Measurements from ENCODE around the gene ABCB8.

Gene ABCB8

GRCh38 chr7:151028131-151028947, at the start of gene ABCB8:
Gene ABCB8, plus strand, starts transcription at chr7:151028450. Its CDS starts 66 bp downstream, at chr7:151028516.
- CTCF ChIA-PET: interaction anchor here (0.5 to 3.7 kb wide), 11 partner anchors 8 to 1882 kb away, joined by 3 to 40 read pairs (median 3); partner anchors contain the start of gene ASIC3
- POLR2A ChIA-PET: interaction anchor here (0.8 to 2.4 kb wide), 21 partner anchors 10 to 199 kb away, joined by 3 to 30 read pairs (median 6); partner anchors contain the start of genes ABCF2, AGAP3, CDK5 and FASTK
- peak; percentile 76 for TF ChIP-seq L3MBTL2 (conservative IDR thresholded peaks at IDR 0.05)
- TF ChIP-seq ELF4 (IDR thresholded peaks at IDR 0.05): peak; percentile 95
- TF ChIP-seq BHLHE40 (IDR thresholded peaks at IDR 0.05; ENCODE audit: borderline replicate concordance): no peak
- TF ChIP-seq FOXM1 (IDR thresholded peaks at IDR 0.05; ENCODE audit: borderline replicate concordance): no peak
- no peak for TF ChIP-seq FOXA1 (IDR thresholded peaks at IDR 0.05)
- no peak for TF ChIP-seq TARDBP (IDR thresholded peaks at IDR 0.05)
- no peak; the same call in 1 of the 2 replicates for TF ChIP-seq SUZ12 (IDR thresholded peaks at IDR 0.05)
- no peak for TF ChIP-seq FOXK2 (IDR thresholded peaks at IDR 0.05)
- no peak for TF ChIP-seq ARNT (IDR thresholded peaks at IDR 0.05)
- no peak for TF ChIP-seq ZNF384 (IDR thresholded peaks at IDR 0.05)
- peak; percentile 99 for TF ChIP-seq PKNOX1 (IDR thresholded peaks at IDR 0.05)
- no peak for TF ChIP-seq HDGF (IDR thresholded peaks at IDR 0.05; ENCODE audit: borderline replicate concordance)
- no peak for TF ChIP-seq SP1 (IDR thresholded peaks at IDR 0.05)
- TF ChIP-seq LEF1 (IDR thresholded peaks at IDR 0.05; ENCODE audit: borderline replicate concordance): no peak
- no peak; the same call in 1 of the 2 replicates for TF ChIP-seq CTBP1 (IDR thresholded peaks at IDR 0.05; ENCODE audit: borderline replicate concordance)
- no peak for TF ChIP-seq NFRKB (IDR thresholded peaks at IDR 0.05)
- peak; percentile 100 for DNase-seq (ENCODE audit: extremely low spot score)

- TF ChIP-seq SUZ12 (IDR thresholded peaks at IDR 0.05): no peak
- TF ChIP-seq NFRKB (IDR thresholded peaks at IDR 0.05): no peak
- TF ChIP-seq FOXA1 (IDR thresholded peaks at IDR 0.05): no peak
- POLR2A ChIA-PET: interaction anchor here (0.7 to 1.6 kb wide), 5 partner anchors 11 to 77 kb away, joined by 3 to 6 read pairs (median 5); partner anchors contain the start of gene ABCB8
- CTCF ChIA-PET: interaction anchor here (0.6 to 3.3 kb wide), 10 partner anchors 9 to 103 kb away, joined by 3 to 21 read pairs (median 3); no protein-coding TSS in a partner anchor
These were observed 48.4 kb upstream of the ABCB8 start for GRCh38 chr7:150979713-150980390.

DNA sequence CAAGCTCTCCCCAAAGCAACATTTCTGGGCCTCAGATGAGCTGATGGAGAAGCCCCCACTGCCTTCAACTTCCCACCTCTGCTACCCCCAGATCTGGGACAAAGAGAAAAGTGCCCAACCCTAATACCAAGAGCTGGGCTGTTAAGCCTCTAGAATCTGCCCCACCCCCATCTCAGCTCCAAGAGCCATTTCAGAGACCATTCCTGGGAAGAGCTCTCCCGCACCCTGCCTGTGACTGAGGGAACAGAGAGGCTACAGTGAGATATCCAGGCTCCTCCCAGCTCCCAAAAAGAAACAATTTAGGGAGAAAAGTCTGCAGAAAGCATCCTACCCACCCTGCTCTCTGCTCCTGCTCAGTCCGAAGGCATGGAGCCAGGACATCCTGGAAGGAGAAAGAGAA, 47.6 kb upstream of the ABCB8 start:
- TF ChIP-seq ELF4 (IDR thresholded peaks at IDR 0.05) (no peak), FOXM1 (IDR thresholded peaks at IDR 0.05; ENCODE audit: borderline replicate concordance) (no peak), LEF1 (IDR thresholded peaks at IDR 0.05; ENCODE audit: borderline replicate concordance) (no peak), TARDBP (IDR thresholded peaks at IDR 0.05) (no peak), PKNOX1 (IDR thresholded peaks at IDR 0.05) (no peak), CTBP1 (IDR thresholded peaks at IDR 0.05; ENCODE audit: borderline replicate concordance) (no peak), BHLHE40 (IDR thresholded peaks at IDR 0.05; ENCODE audit: borderline replicate concordance) (no peak), ZNF384 (IDR thresholded peaks at IDR 0.05) (no peak), SUZ12 (IDR thresholded peaks at IDR 0.05) (no peak), ARNT (IDR thresholded peaks at IDR 0.05) (no peak), HDGF (IDR thresholded peaks at IDR 0.05; ENCODE audit: borderline replicate concordance) (no peak), NFRKB (IDR thresholded peaks at IDR 0.05) (no peak), FOXK2 (IDR thresholded peaks at IDR 0.05) (no peak), L3MBTL2 (conservative IDR thresholded peaks at IDR 0.05) (no peak), FOXA1 (IDR thresholded peaks at IDR 0.05) (no peak), SP1 (IDR thresholded peaks at IDR 0.05) (no peak)
- CTCF ChIA-PET: interaction anchor here (0.7 to 3.3 kb wide), 8 partner anchors 8 to 104 kb away, joined by 3 to 21 read pairs (median 3); no protein-coding TSS in a partner anchor
- DNase-seq (ENCODE audit: extremely low spot score): no peak
- POLR2A ChIA-PET: interaction anchor here (0.7 to 1.2 kb wide), 3 partner anchors 14 to 76 kb away, joined by 3 to 6 read pairs (median 5); partner anchors contain the start of gene ABCB8

More at GRCh38 chr7:150979713-150980390, 48.4 kb upstream of the ABCB8 start:
- no peak for DNase-seq (ENCODE audit: extremely low spot score)

DNA sequence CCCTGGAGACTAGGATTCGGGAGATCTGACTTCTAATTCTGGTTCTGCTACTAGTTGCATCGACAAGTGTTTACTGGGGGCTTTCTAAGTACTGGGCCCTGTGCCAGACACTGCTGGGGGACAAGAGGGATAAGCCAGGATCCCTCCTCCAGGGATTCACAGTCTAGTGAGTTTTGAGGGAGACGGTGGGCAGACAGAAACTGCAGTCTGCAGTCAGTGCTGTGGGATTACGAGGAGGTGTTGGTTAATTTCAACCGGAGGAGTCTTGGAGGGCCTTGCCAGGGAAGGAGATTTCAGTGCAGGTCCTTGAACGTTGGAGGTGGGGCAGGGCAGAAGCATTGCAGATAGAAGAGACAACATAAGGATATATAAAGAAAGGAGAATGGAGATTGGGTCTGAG, 46.6 kb upstream of the ABCB8 start:
- ChIA-PET POLR2A (no interaction called here), CTCF (no interaction called here)
- TF ChIP-seq LEF1 (IDR thresholded peaks at IDR 0.05; ENCODE audit: borderline replicate concordance) (no peak), NFRKB (IDR thresholded peaks at IDR 0.05) (no peak), TARDBP (IDR thresholded peaks at IDR 0.05) (no peak), HDGF (IDR thresholded peaks at IDR 0.05; ENCODE audit: borderline replicate concordance) (no peak), FOXK2 (IDR thresholded peaks at IDR 0.05) (no peak)
- DNase-seq (ENCODE audit: extremely low spot score): no peak

DNA sequence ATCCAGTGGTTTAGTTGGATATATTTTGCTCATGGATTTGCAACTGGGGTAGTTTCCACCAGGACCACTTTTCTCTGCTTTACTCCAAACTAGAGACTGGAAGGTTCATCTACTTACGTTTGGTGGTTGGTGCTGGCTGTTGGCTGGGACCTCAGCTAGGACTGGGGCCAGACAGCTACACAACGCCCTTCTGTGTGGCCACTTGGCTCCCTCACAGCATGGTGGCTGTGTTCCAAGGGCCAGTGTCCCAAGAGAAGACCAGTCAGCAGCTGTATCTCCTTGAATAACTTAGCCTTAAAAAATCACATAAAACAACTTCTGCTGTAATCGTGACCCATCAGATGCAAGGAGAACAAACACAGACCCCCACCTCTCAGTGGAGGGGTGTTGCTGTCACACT, 45.9 kb upstream of the ABCB8 start:
- POLR2A ChIA-PET: no interaction called here
- TF ChIP-seq FOXK2 (IDR thresholded peaks at IDR 0.05) (no peak), BHLHE40 (IDR thresholded peaks at IDR 0.05; ENCODE audit: borderline replicate concordance) (no peak), PKNOX1 (IDR thresholded peaks at IDR 0.05) (no peak), SUZ12 (IDR thresholded peaks at IDR 0.05) (no peak), ELF4 (IDR thresholded peaks at IDR 0.05) (no peak), NFRKB (IDR thresholded peaks at IDR 0.05) (no peak), HDGF (IDR thresholded peaks at IDR 0.05; ENCODE audit: borderline replicate concordance) (no peak), SP1 (IDR thresholded peaks at IDR 0.05) (no peak), FOXA1 (IDR thresholded peaks at IDR 0.05) (no peak), ARNT (IDR thresholded peaks at IDR 0.05) (no peak), TARDBP (IDR thresholded peaks at IDR 0.05) (no peak), CTBP1 (IDR thresholded peaks at IDR 0.05; ENCODE audit: borderline replicate concordance) (no peak), L3MBTL2 (conservative IDR thresholded peaks at IDR 0.05) (no peak), FOXM1 (IDR thresholded peaks at IDR 0.05; ENCODE audit: borderline replicate concordance) (no peak), ZNF384 (IDR thresholded peaks at IDR 0.05) (no peak), LEF1 (IDR thresholded peaks at IDR 0.05; ENCODE audit: borderline replicate concordance) (no peak)
- CTCF ChIA-PET: no interaction called here
- no peak for DNase-seq (ENCODE audit: extremely low spot score)
